GM10248 (cell line): ENCODE data around the gene ANKRD39.

ENCODE experiments used
- CTCF ChIA-PET: fragments of 300-600 bp; sonication (Branson Sonifier 250); formaldehyde crosslinking; extraction: SDS; loops from one replicate; lab custom pipeline; 2021; ENCODE audit warnings: antibody characterized with exemption; lab: Yijun Ruan, JAX
- POLR2A ChIA-PET: fragments of 350-650 bp; sonication (Branson Sonifier 250); formaldehyde crosslinking; extraction: SDS; loops from one replicate; lab custom pipeline; 2020; ENCODE audit warnings: antibody characterized with exemption; lab: Yijun Ruan, JAX
- DNase-seq: peaks from one replicate; pipeline ENCODE4 v3.0.0; 2012; ENCODE audit errors: extremely low spot score
- TF ChIP-seq, protein P1 (sequence below): IDR thresholded peaks from 2 replicates; pipeline ENCODE4 v1.5.1; 2012; ENCODE audit warnings: mild to moderate bottlenecking, low read depth; ENCODE audit errors: extremely low read depth, missing control alignments, control extremely low read depth

The ANKRD39 gene

DNA sequence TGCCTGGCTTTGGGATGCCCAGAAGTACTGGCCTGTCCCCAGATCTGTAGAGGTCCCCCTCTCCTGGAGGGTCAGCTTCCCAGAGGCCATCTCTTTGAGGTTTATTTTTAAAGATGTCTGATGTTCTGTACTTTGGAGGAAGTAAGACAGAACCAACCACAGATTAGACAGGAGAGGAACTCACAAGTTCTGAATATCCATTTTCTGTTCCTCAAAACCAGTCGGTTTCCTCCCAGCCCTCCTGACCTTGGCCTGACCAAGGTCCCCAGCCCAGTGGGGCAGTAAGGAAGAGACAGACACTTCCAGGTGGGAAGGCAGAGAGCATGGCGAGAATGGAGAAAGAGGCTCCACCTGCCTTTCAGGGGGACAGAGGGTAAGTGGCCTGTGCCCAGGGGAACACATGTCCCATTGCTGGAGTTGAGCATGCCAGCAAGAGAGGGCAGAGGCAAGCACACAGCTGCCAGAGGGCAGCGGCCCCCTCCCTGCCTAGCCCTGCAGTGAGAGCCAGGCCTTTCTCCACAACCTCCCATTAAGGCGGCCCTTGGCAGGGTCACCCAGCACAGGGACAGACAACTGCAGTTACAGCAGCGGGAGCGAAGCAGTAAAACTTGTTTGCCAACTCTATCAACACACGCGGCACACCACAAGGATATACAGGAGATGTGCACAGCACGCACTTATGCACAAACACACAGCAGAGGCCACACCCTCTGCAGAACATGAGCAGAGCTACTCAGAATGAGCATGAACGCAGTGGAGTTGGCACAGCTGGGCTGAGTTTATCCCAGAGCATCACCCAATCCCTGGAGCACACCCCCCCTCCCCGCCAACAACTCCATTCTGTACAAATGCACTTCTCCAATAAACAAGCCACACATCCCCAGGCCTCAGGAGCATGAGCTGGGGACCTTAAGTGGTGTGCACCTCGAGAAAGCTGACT, 30.5 kb upstream of the ANKRD39 start:
- no peak for DNase-seq
- POLR2A ChIA-PET = no interaction called here

DNA sequence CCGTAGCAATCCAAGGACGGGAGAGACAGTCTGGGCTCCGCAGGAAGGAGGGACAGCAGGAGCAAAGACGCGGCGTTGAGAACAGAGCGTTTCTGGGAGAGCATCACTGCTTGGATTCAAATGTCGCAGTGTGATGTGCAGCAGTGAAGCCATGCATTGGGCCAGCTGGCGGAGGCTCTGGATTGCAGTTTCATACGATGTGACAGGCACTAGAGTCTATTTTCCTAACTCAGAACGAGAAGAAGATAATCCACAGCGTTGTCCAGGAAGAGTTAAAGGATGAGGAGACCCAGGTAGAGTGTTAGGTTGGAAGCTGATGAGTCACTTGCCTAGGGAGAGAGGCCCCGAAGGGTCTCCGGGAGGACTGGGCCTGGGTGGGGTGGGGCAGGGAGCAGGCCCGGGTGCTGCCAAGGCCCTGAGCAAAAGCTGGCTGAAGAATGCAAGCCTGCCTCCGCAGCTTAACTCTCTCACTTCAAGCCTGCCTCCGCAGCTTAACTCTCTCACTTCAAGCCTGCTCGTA, 29.7 kb upstream of the ANKRD39 start:
- TF ChIP-seq, protein P1, sequence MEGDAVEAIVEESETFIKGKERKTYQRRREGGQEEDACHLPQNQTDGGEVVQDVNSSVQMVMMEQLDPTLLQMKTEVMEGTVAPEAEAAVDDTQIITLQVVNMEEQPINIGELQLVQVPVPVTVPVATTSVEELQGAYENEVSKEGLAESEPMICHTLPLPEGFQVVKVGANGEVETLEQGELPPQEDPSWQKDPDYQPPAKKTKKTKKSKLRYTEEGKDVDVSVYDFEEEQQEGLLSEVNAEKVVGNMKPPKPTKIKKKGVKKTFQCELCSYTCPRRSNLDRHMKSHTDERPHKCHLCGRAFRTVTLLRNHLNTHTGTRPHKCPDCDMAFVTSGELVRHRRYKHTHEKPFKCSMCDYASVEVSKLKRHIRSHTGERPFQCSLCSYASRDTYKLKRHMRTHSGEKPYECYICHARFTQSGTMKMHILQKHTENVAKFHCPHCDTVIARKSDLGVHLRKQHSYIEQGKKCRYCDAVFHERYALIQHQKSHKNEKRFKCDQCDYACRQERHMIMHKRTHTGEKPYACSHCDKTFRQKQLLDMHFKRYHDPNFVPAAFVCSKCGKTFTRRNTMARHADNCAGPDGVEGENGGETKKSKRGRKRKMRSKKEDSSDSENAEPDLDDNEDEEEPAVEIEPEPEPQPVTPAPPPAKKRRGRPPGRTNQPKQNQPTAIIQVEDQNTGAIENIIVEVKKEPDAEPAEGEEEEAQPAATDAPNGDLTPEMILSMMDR = no peak
- POLR2A ChIA-PET = no interaction called here
- DNase-seq = no peak
- CTCF ChIA-PET = no interaction called here

More for the DNA sequence above, 30.5 kb upstream of the ANKRD39 start:
- TF ChIP-seq, protein P1 = no peak
- CTCF ChIA-PET = interaction anchor here (1.1 kb wide), 1 partner anchor 11 kb away, joined by 3 read pairs; no protein-coding TSS in a partner anchor

DNA sequence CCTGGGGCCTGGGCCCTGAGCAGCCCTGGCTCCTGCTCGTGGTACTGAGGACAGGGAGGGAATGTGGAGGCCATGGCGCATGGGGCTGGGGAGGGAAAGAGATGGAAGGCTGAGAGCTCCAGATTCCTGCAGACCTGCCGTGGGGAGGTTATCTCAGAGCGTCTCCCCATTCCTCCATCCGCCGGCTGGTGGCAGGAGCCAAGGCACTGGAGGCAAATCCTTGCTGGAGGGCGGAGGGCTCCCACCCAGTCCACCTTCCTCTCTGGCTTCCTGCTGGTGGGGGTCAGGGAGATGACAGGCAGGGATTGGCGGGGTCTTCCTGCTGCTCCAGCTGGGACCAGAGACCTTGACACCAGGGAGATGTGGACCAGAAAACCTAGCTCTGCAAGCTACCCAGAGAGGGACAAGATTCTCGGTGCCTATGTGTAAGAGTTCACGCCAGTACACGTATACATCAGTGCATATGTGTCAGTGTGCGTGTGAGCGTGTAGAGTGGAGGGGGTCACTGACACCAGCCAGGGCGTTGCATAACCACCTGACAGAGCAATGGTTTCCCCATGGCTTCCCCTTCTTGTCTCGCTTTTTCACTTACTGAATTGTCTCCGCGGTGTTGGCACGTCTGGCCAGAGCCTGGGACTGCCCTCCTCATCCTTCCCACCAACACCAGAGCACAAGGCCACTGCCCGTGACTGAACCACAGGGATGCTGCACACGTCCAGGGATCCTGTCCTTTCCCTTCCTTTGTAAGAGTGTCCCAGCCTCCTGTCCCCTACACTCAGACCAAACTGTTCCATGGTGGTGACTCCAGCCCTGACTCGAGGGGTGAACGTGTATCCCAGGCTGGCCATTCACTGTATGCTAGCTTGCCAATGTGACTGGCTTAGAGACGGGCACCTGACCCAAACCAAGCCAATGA, 27.9 kb upstream of the ANKRD39 start:
- ChIA-PET POLR2A (no interaction called here), CTCF (interaction anchor here (1.2 kb wide), 1 partner anchor 17 kb away, joined by 4 read pairs; no protein-coding TSS in a partner anchor)
- no peak for DNase-seq
- TF ChIP-seq, protein P1 = no peak

DNA sequence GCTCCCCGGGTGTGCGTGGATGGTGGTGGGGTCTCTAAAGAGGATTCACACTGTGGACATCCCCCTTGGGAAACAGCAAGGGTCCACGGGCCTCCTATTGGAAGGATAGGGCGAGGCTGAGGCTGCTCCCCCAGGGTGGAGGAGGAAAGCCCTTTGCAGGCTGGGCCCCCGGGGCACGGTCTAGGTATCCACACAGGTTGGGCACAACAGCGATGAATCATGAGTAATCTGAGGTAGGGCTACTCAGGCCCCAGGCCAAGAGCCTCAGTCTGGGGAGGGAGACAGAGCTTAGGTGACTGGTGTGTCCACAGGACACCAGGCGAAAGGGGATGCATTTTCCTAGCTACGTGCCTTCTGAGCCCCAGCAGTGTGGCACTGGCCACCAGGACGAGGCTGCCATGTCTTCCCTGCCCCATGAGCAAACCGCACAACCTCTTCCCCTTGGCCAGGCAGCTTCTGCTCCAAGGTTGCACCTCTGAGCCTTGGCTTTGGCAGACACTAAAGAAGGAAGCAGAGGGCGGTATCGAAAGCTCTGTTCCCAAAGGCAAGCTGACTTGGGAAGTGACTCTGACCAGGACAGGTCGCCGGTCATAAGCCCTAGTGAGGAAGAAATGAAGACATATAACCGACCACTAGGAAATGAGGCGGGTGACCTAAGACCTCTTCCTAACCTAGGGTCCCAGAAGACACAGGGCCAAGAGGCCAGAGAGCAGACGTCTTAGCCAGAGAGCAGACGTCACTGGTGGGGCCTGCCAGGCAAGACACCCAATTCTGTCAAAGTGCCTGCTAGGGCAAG, 26.7 kb upstream of the ANKRD39 start:
- DNase-seq = no peak
- TF ChIP-seq, protein P1 = no peak
- ChIA-PET CTCF (interaction anchor here (0.8 to 1.2 kb wide), 3 partner anchors 9 to 16 kb away, joined by 3 to 4 read pairs (median 3); no protein-coding TSS in a partner anchor), POLR2A (no interaction called here)

DNA sequence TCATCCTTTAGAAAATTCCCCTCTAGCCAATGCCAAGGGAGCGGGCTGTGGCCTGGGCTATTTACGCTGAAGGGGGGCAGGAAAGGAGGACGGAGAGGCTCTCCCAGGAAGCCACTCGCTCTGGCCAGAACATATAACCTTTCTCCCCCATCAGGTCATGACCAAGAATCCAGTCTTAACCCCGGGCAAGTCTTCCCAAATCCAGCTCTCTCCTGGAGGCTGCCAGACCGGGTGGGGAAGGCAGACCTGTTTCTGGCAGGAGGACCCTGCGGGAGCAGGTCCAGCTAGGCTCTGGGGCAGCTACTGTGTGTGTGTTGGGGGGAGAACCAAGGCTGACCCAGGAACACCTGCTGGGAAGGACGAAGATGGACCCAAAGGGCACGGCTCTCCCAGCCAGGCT, 25.5 kb upstream of the ANKRD39 start:
- TF ChIP-seq, protein P1 = no peak
- POLR2A ChIA-PET = no interaction called here
- CTCF ChIA-PET = interaction anchor here (1.1 to 2.1 kb wide), 4 partner anchors 8 to 25 kb away, joined by 3 to 7 read pairs (median 4); partner anchors contain the start of gene ANKRD39
- DNase-seq = no peak
